ENCODE measurements around the gene PKN1.

PKN1 gene

DNA sequence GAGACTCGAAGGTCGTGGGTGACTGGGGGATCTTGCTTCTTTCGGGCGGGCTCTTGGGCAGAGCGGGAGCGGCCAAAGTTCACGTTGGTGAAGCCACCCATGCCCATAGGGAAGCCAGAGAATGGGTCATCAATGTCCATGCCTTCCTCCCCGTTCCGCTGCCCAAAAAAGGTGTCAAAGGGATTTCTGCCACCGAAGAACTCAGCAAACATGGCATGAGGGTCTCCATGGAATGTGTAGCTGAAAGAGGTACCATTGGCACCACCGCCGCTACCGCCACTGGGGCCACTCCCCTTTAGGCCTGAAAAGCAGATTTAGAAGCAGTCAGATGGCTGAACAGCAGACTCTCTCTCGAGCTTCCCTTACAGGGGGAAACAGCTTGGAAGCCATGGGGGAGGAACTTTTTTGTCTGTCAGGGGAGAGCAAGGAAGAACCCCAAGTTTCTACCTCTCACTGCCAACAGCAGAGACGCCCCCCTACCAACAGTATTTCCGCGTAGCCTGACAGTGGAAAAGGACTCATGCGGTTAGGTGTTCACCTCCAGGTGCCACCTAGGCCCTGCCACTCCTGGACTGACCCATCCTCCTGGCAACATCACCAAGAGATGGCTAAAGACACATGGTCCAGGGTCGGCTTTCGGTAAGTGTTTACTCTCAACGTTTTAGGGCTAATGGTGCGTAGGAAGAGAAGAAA lies 83.8 kb downstream of the PKN1 start:
- H3K27ac ChIP-seq, result peak overlapping the region; percentile 97
- no peak for TF ChIP-seq ZFX (IDR thresholded peaks at IDR 0.05)
- TF ChIP-seq, protein P1, sequence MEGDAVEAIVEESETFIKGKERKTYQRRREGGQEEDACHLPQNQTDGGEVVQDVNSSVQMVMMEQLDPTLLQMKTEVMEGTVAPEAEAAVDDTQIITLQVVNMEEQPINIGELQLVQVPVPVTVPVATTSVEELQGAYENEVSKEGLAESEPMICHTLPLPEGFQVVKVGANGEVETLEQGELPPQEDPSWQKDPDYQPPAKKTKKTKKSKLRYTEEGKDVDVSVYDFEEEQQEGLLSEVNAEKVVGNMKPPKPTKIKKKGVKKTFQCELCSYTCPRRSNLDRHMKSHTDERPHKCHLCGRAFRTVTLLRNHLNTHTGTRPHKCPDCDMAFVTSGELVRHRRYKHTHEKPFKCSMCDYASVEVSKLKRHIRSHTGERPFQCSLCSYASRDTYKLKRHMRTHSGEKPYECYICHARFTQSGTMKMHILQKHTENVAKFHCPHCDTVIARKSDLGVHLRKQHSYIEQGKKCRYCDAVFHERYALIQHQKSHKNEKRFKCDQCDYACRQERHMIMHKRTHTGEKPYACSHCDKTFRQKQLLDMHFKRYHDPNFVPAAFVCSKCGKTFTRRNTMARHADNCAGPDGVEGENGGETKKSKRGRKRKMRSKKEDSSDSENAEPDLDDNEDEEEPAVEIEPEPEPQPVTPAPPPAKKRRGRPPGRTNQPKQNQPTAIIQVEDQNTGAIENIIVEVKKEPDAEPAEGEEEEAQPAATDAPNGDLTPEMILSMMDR (conservative IDR thresholded peaks at IDR 0.05), result no peak

DNA sequence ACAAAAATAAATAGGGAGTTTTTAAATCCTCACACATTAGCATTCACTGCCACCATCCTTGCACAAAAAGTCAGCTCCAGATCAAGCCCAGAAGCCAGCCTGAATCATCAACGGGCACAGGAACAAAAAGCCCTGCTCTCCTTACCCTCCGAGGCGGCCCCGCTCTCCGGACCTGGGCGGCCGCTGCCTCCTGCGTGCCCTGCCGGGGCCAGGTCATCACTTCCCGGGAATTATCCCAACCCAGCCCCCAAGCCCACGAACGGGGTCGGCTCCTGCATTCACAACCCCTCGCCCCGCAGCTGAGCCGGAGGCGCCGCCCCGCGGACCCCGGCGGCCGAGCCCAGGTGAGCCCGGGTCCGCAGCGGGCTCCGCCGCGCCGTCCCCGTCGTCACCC lies 84.3 kb downstream of the PKN1 start:
- TF ChIP-seq, protein P1 (conservative IDR thresholded peaks at IDR 0.05), result no peak
- no peak for TF ChIP-seq ZFX (IDR thresholded peaks at IDR 0.05)
- peak overlapping the region; percentile 97 for H3K27ac ChIP-seq

DNA sequence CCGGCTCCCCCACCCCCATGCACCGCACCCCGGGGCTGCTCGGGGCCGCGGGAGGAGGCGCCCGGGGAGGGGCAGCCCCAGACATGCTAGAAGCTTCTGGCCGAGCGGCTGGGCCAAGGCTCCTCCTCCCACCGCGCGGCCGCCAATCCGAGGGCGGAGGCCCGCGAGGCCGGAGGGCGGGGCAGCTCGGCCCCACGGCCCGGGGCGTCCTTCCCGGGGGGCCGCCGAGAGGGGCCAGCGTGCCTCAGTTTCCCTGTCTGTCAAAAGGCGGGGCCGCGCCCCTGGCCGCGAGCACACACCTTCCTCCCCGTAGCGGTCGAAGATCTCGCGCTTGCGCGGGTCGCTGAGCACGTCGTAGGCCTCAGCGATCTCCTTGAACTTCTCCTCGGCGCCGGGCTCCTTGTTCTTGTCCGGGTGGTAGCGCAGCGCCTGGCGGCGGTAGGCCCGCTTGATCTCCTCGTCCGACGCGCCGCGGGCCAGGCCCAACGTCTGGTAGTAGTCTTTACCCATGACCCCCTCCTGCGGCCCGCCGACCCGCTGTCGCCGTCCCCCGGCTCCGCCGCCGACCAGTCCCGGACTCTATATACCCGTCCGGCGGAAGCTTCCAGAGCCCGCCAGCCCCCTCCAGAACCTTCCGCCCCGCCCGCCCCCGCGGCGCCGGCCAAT lies 84.9 kb downstream of the PKN1 start, which contains the start of gene DNAJB1:
DNAJB1 (minus strand) TSS at position 558 of the 666 bp plus-strand sequence; CDS start at position 510, 48 bp downstream.
- peak within 1 kb of the TSS; percentile 97 for H3K27ac ChIP-seq
- TF ChIP-seq, protein P1 (conservative IDR thresholded peaks at IDR 0.05), result no peak
- peak; percentile 96 for TF ChIP-seq ZFX (IDR thresholded peaks at IDR 0.05)

DNA sequence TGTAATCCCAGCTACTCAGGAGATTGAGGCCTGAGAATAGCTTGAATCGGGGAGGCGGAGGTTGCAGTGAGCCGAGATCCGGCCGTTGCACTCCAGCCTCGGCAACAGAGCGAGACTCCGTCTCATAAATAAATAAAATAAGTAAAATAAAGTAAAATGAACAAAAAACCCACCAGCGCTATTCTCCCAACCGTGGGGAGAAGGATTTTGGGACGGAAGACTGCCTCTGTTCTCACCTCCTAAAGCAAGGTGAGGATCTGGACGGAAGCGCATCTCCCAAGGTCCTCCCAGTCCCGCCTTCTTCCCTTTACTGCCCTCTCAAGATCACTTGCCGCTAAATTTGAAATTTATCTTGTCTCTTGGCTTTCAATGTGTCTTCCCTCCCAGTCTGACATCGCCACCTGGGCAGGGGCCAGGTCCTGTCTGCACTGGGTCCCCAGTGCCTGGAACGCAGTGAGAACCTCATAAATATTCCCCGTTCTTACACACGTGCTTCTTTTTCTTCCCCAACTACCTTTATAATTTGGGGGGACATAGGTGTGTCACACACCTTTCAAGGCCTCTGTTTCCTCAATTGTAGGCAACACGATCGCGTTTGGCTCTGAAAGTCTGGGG lies 86.2 kb downstream of the PKN1 start:
- H3K27ac ChIP-seq, result peak overlapping the region; percentile 97
- TF ChIP-seq, protein P1 (conservative IDR thresholded peaks at IDR 0.05), result no peak
- TF ChIP-seq ZFX (IDR thresholded peaks at IDR 0.05), result no peak

DNA sequence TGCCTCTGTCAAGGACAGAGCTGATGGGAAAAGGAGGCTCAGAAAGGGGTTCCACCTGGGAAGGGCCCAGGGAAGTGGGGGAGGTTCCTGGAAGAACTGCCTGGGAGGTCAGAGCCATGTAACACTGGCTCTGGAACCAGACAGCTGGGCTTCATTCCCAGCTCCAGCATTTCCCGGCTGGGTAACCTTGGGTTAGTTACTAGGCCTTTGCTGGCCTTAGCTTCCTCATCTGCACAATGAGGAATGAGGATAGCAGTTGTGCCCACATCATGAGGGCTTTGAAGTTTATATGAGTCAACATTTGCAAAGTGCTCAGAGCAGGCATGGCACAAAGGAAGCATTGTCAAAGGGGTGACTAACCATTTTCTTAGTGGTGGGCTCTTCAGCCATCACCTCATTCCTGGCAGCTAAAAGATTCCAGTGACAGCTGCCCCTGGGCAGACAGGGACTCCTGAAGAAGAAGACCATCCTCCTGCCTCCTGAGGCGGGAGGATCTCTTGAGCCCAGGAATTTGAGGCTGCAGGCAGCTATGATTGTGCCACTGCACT lies 86.8 kb downstream of the PKN1 start:
- TF ChIP-seq, protein P1 (conservative IDR thresholded peaks at IDR 0.05), result no peak
- no peak for TF ChIP-seq ZFX (IDR thresholded peaks at IDR 0.05)
- peak overlapping the region; percentile 97 for H3K27ac ChIP-seq

DNA sequence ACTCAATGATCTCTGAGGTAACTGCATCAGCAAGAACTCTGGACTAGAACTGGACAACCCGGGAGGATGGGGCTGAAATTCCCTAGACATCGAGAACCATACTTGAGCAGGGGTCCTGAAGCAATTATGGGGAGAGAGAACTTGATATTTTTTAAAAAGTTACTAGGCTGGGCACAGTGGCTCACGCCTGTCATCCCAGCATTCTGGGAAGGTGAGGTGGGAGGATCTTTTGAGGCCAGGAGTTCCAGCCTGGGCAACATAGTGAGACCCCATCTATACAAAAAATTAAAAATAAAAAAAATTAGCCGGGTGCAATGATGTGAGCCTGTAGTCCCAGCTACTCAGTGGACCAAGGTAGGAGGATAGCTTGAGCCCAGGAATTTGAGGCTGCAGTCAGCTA lies 87.4 kb downstream of the PKN1 start:
- no peak for TF ChIP-seq ZFX (IDR thresholded peaks at IDR 0.05)
- TF ChIP-seq, protein P1 (conservative IDR thresholded peaks at IDR 0.05), result no peak
- H3K27ac ChIP-seq, result no peak overlapping the region

Data from C4-2B (cell line).